ENCODE data around the gene FBXO8.
A peak's percentile ranks its signal among the peaks of the same experiment; 100 is the strongest.
"Not testable (repeated sequence)": the region's sequence is repeated elsewhere in the genome, so short reads cannot be mapped to it uniquely, and the experiment has no call there.

FBXO8 gene

GRCh38 chr4:174283507-174284471, at the start of gene FBXO8, which contains the start of gene CEP44:
FBXO8 (minus strand) TSS chr4:174283667; CDS start chr4:174263092, 20,575 bp downstream.
CEP44 (plus strand) TSS chr4:174283911; CDS start chr4:174299122, 15,211 bp downstream.
- DNase-seq (ENCODE audit: low spot score) = peak; percentile 63
- FAIRE-seq = no peak

GRCh38 chr4:174332741-174333493, 49.5 kb upstream of the FBXO8 start:
- no peak for DNase-seq (ENCODE audit: low spot score)
- FAIRE-seq = no peak

- DNase-seq (ENCODE audit: low spot score) (no peak), FAIRE-seq (no peak)
These were observed 41.3 kb upstream of the FBXO8 start for GRCh38 chr4:174324725-174325124.

GRCh38 chr4:174324236-174324635, 40.8 kb upstream of the FBXO8 start:
- no peak for DNase-seq (ENCODE audit: low spot score)
- FAIRE-seq = no peak

- DNase-seq (ENCODE audit: low spot score) = no peak
- no peak for FAIRE-seq
These were observed 37.2 kb upstream of the FBXO8 start for GRCh38 chr4:174320494-174321199.

- no peak for DNase-seq (ENCODE audit: low spot score)
- FAIRE-seq = no peak
These were observed 35.6 kb upstream of the FBXO8 start for GRCh38 chr4:174318829-174319764.

- FAIRE-seq = no peak
- no peak for DNase-seq (ENCODE audit: low spot score)
These were observed 34.1 kb upstream of the FBXO8 start for GRCh38 chr4:174317531-174317930.

- no peak for DNase-seq (ENCODE audit: low spot score)
- FAIRE-seq = no peak
These were observed 33.5 kb upstream of the FBXO8 start for GRCh38 chr4:174316954-174317353.

- no peak for DNase-seq (ENCODE audit: low spot score)
- no peak for FAIRE-seq
These were observed 33.1 kb upstream of the FBXO8 start for GRCh38 chr4:174316546-174316945.

GRCh38 chr4:174314770-174315169, 31.3 kb upstream of the FBXO8 start:
- DNase-seq (ENCODE audit: low spot score) (peak; percentile 17), FAIRE-seq (no peak)

GRCh38 chr4:174314274-174314673, 30.8 kb upstream of the FBXO8 start:
- DNase-seq (ENCODE audit: low spot score) (no peak), FAIRE-seq (no peak)

- no peak for FAIRE-seq
- DNase-seq (ENCODE audit: low spot score) = no peak
These were observed 29.5 kb upstream of the FBXO8 start for GRCh38 chr4:174312993-174313392.

- no peak for FAIRE-seq
- DNase-seq (ENCODE audit: low spot score) = no peak
These were observed 24.2 kb upstream of the FBXO8 start for GRCh38 chr4:174307694-174308093.

GRCh38 chr4:174305961-174306360, 22.5 kb upstream of the FBXO8 start:
- DNase-seq (ENCODE audit: low spot score) (no peak), FAIRE-seq (no peak)

GRCh38 chr4:174304664-174305063, 21.2 kb upstream of the FBXO8 start:
- FAIRE-seq = no peak
- no peak for DNase-seq (ENCODE audit: low spot score)

- no peak for FAIRE-seq
These were observed 20.2 kb upstream of the FBXO8 start for GRCh38 chr4:174303687-174304086.

GRCh38 chr4:174295142-174295541, 11.7 kb upstream of the FBXO8 start:
- FAIRE-seq; DNase-seq (ENCODE audit: low spot score): not testable (repeated sequence)

More at GRCh38 chr4:174303687-174304086, 20.2 kb upstream of the FBXO8 start:
- no peak for DNase-seq (ENCODE audit: low spot score)

GRCh38 chr4:174294641-174295040, 11.2 kb upstream of the FBXO8 start:
- not testable (repeated sequence) for DNase-seq (ENCODE audit: low spot score); FAIRE-seq

- DNase-seq (ENCODE audit: low spot score) (no peak), FAIRE-seq (no peak)
These were observed 9.0 kb upstream of the FBXO8 start for GRCh38 chr4:174292473-174292872.

GRCh38 chr4:174286870-174287269, 3.4 kb upstream of the FBXO8 start:
- DNase-seq (ENCODE audit: low spot score) (no peak), FAIRE-seq (no peak)

All from urothelium cell line (cell line).